Uterus (tissue), 2 donors: Measurements from ENCODE around the gene SYNE1.

Experiments used
- POLR2A ChIP-seq, 2 donors: fragments of 450-650 bp; IDR thresholded peaks; one replicate each; pipeline ENCODE4 v1.6.1; 2016; ENCODE audit warnings: antibody characterized with exemption in 2 of 2, mild to moderate bottlenecking in 1 of 2, moderate library complexity in 1 of 2
- TF ChIP-seq, protein P1 (sequence below), 4 experiments: fragments of 200-600 bp in 2 of 4; fragments of 450-650 bp in 2 of 4; sonication (generic) in 2 of 4; IDR thresholded peaks; one replicate each; pipeline ENCODE4 v1.5.1; 2016 to 2019; ENCODE audit warnings: antibody characterized with exemption in 4 of 4, mild to moderate bottlenecking in 2 of 4, moderate library complexity in 1 of 4

DNA sequence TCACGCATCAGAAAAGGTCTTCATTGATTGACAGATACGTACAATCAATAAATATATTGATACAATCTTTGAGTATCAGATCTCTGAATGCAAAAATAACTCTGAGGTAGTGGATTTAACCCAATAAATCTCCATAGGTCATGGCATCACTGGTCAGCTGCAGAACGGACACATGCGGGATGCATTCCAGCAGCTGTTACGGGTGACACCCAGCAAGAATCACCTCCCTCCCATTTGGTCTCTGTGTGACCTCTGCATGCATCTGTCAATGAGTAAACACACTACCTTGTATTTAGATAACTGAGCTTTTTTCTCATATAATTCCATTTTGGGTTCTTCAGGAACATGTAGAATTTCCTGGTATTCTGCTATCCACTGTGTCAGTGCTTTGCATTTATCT, 285.4 kb downstream of the SYNE1 start:
- TF ChIP-seq, protein P1, sequence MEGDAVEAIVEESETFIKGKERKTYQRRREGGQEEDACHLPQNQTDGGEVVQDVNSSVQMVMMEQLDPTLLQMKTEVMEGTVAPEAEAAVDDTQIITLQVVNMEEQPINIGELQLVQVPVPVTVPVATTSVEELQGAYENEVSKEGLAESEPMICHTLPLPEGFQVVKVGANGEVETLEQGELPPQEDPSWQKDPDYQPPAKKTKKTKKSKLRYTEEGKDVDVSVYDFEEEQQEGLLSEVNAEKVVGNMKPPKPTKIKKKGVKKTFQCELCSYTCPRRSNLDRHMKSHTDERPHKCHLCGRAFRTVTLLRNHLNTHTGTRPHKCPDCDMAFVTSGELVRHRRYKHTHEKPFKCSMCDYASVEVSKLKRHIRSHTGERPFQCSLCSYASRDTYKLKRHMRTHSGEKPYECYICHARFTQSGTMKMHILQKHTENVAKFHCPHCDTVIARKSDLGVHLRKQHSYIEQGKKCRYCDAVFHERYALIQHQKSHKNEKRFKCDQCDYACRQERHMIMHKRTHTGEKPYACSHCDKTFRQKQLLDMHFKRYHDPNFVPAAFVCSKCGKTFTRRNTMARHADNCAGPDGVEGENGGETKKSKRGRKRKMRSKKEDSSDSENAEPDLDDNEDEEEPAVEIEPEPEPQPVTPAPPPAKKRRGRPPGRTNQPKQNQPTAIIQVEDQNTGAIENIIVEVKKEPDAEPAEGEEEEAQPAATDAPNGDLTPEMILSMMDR (IDR thresholded peaks at IDR 0.05) = no peak
- no peak for TF ChIP-seq POLR2A (IDR thresholded peaks at IDR 0.05)
